Muscle of leg (tissue), 11 donors: Measurements from ENCODE around the gene NCOA3. TPM values are rescaled to one million over a fixed set of nuclear protein-coding genes. Genes with fewer than 3 reads are reported as not detected.

Experiments used
- DNase-seq: peaks from one replicate; pipeline ENCODE4 v3.0.0; 2013
- H3K27ac ChIP-seq: one replicate; pipeline ENCODE4 v1.5.1; 2013; ENCODE audit warnings: mild to moderate bottlenecking, low read length, control low read depth
- H3K27me3 ChIP-seq: one replicate; pipeline ENCODE4 v1.6.1; 2013; ENCODE audit warnings: low read length; ENCODE audit not compliant: control insufficient read depth, insufficient read depth
- H3K36me3 ChIP-seq: one replicate; pipeline ENCODE4 v1.6.1; 2013; ENCODE audit warnings: low read length; ENCODE audit not compliant: control insufficient read depth, insufficient read depth
- H3K4me1 ChIP-seq: one replicate; pipeline ENCODE4 v1.6.1; 2013; ENCODE audit warnings: low read length; ENCODE audit not compliant: control insufficient read depth, insufficient read depth
- H3K4me3 ChIP-seq: one replicate; pipeline ENCODE4 v1.5.1; 2013; ENCODE audit warnings: low read length, control low read depth
- H3K9me3 ChIP-seq: replicated peaks from 2 replicates; pipeline ENCODE4 v1.6.1; 2013; ENCODE audit warnings: low read depth, low read length; ENCODE audit not compliant: control insufficient read depth
- WGBS: methylation state at CpG from one replicate; pipeline ENCODE4 v1.1.5; 2013; ENCODE audit warnings: missing lambda C conversion rate; ENCODE audit not compliant: insufficient coverage; 5-methylcytosine and 5-hydroxymethylcytosine counted together
- polyA plus RNA-seq, 8 donors: library from polyadenylated mRNA; unstranded; fragments of 120-200 nt; gene quantifications; one replicate each; pipeline versions ENCODE4 v1.2.1 to v1.2.3, GENCODE V29; 2013; ENCODE audit warnings: inconsistent platforms in 1 of 8, low replicate concordance in 1 of 8; ENCODE audit not compliant: insufficient read length in 8 of 8, insufficient read depth in 1 of 8
- total RNA-seq: library from RNA; stranded (reverse); fragments of 120-200 nt; gene quantifications from one replicate; pipeline ENCODE4 v1.2.4, GENCODE V29; 2013

The NCOA3 gene
- total and polyA plus RNA-seq, 9 donors, result 11.0 to 19.1 (median 14.2) TPM

GRCh38 chr20:47561180-47561579 is 59.5 kb downstream of the NCOA3 start:
- Histone ChIP-seq H3K4me3 (no peak overlapping the region), H3K27me3 (no peaks in the 10 kb centered on the region)

GRCh38 chr20:47561603-47562583 is 60.2 kb downstream of the NCOA3 start:
- no peak overlapping the region for H3K4me3 ChIP-seq
- no peaks in the 10 kb centered on the region for H3K9me3 ChIP-seq
- H3K27ac ChIP-seq, result no peak overlapping the region
- H3K4me1 ChIP-seq, result no peaks in the 10 kb centered on the region
- H3K36me3 ChIP-seq, result no peaks in the 10 kb centered on the region
- WGBS, result no CpG with 5 or more reads among the region's 4 CpGs
- no peaks in the 10 kb centered on the region for H3K27me3 ChIP-seq
- no peak for DNase-seq

More at GRCh38 chr20:47561180-47561579, 59.5 kb downstream of the NCOA3 start:
- WGBS, result 17% methylated on average over 1 of the region's 3 CpGs
- no peaks in the 10 kb centered on the region for H3K9me3 ChIP-seq
- H3K36me3 ChIP-seq, result no peaks in the 10 kb centered on the region
- peak; percentile 49 for DNase-seq
- H3K27ac ChIP-seq, result no peak overlapping the region
- no peaks in the 10 kb centered on the region for H3K4me1 ChIP-seq

- H3K4me3 ChIP-seq, result no peak overlapping the region
- H3K9me3 ChIP-seq, result peaks cover 3% of the 10 kb centered on the region
- no peak overlapping the region for H3K27ac ChIP-seq
- WGBS, result 76% methylated on average over 2 of the region's 5 CpGs
- DNase-seq, result no peak
- H3K27me3 ChIP-seq, result no peaks in the 10 kb centered on the region
- H3K36me3 ChIP-seq, result no peaks in the 10 kb centered on the region
- H3K4me1 ChIP-seq, result peaks cover 4% of the 10 kb centered on the region
Measured at GRCh38 chr20:47566269-47566668, 64.6 kb downstream of the NCOA3 start.

GRCh38 chr20:47568019-47568418 is 66.3 kb downstream of the NCOA3 start:
- Histone ChIP-seq H3K27ac (no peak overlapping the region), H3K9me3 (peaks cover 12% of the 10 kb centered on the region), H3K27me3 (no peaks in the 10 kb centered on the region), H3K4me3 (no peak overlapping the region), H3K4me1 (peaks cover 4% of the 10 kb centered on the region), H3K36me3 (no peaks in the 10 kb centered on the region)
- WGBS, result 60% methylated on average over 2 of the region's 2 CpGs
- DNase-seq, result peak; percentile 65

- WGBS, result 98% methylated on average over 4 of the region's 6 CpGs
- Histone ChIP-seq H3K27ac (no peak overlapping the region), H3K4me1 (peaks cover 4% of the 10 kb centered on the region)
Measured at GRCh38 chr20:47568837-47569410, 67.2 kb downstream of the NCOA3 start.

DNA sequence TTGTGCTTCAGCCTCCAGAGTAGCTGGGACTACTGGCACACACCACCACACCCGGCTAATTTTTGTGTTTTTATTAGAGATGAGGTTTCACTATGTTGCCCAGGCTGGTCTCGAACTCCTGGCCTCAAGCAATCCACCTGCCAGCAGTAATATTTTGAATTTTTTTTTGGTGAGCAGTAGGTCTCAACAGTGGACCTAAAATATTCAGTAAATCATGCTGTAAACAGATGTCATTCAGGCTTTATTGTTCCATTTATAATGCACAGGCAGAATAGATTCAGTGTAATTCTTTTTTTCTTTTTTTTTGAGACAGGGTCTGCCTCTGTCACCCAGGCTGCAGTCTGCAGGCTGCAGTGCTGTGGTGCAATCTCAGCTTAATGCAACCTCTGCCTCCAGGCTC is 69.7 kb downstream of the NCOA3 start:
- H3K4me1 ChIP-seq, result peaks cover 7% of the 10 kb centered on the region
- WGBS, result no CpG with 5 or more reads among the region's 2 CpGs

More at GRCh38 chr20:47568837-47569410, 67.2 kb downstream of the NCOA3 start:
- H3K4me3 ChIP-seq, result no peak overlapping the region
- H3K9me3 ChIP-seq, result peaks cover 12% of the 10 kb centered on the region
- H3K27me3 ChIP-seq, result no peaks in the 10 kb centered on the region
- no peak for DNase-seq
- no peaks in the 10 kb centered on the region for H3K36me3 ChIP-seq

DNA sequence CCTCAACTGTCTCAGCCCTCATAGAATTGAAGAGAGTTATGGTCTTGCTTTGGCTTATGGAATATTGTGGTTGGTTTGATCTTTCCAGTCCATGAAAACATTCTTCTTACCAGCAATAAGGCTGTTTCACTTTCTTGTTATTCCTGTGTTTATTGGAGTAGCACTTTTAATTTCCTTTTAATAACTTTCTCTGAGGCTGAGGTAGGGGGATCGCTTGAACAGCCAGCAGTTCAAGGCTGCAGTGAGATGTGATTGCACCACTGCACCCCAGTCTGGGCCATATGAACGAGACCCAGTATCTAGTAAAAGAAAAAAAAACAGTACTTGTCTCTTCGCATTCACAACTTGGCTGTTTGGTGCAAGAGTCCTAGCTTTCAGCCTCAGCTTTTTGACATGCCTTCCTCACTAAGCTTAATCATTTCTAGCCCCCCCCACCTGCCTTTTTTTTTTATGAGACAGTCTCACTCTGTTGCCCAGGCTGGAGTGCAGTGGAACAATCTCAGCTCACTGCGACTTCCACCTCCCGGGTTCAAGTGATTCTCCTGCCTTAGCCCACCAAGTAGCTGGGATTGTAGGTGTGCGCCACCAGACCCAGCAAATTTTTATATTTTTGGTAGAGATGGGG is 70.5 kb downstream of the NCOA3 start:
- Histone ChIP-seq H3K27ac (no peak overlapping the region), H3K4me3 (no peak overlapping the region), H3K36me3 (no peaks in the 10 kb centered on the region), H3K9me3 (peaks cover 12% of the 10 kb centered on the region), H3K27me3 (no peaks in the 10 kb centered on the region), H3K4me1 (peaks cover 10% of the 10 kb centered on the region)
- DNase-seq, result no peak
- 100% methylated on average over 1 of the region's 6 CpGs for WGBS

More for the DNA sequence above, 69.7 kb downstream of the NCOA3 start:
- DNase-seq, result no peak
- Histone ChIP-seq H3K4me3 (no peak overlapping the region), H3K27ac (no peak overlapping the region), H3K36me3 (no peaks in the 10 kb centered on the region), H3K9me3 (peaks cover 12% of the 10 kb centered on the region), H3K27me3 (no peaks in the 10 kb centered on the region)

DNA sequence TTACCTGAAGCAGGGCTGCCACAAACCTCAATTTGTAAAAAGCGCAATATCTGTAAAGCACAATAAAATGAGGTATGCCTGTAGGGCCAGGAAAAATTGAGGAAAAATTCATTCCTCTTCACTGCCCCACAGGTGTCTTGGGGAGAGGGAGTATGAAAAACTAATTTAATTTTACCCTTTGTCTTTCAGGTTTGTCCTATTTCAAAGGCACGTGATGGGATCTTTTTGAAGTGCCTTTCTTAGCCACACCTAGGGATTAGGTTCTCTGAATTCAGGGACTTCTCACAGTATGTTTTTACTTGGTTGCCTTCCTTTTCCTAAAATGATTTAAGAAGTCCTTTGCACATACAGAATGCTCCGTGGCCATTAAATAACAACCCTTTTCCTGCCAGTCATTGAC is 71.9 kb downstream of the NCOA3 start:
- 40% methylated on average over 1 of the region's 3 CpGs for WGBS
- H3K27ac ChIP-seq, result peak overlapping the region; percentile 18
- DNase-seq, result no peak
- peaks cover 10% of the 10 kb centered on the region for H3K4me1 ChIP-seq
- H3K36me3 ChIP-seq, result no peaks in the 10 kb centered on the region
- H3K9me3 ChIP-seq, result peaks cover 12% of the 10 kb centered on the region
- H3K4me3 ChIP-seq, result no peak overlapping the region
- no peaks in the 10 kb centered on the region for H3K27me3 ChIP-seq

GRCh38 chr20:47574616-47575364 is 73.1 kb downstream of the NCOA3 start:
- Histone ChIP-seq H3K4me3 (no peak overlapping the region), H3K4me1 (peaks cover 10% of the 10 kb centered on the region), H3K27ac (peak overlapping the region; percentile 81), H3K9me3 (peaks cover 12% of the 10 kb centered on the region), H3K27me3 (no peaks in the 10 kb centered on the region), H3K36me3 (no peaks in the 10 kb centered on the region)
- peak; percentile 68 for DNase-seq
- no CpG with 5 or more reads among the region's 4 CpGs for WGBS
